VCaP (cell line): ENCODE results near the gene PCDH1.

Source experiments
- H3K27ac ChIP-seq: fragments of 450-650 bp; 2 replicates; pipeline ENCODE4 v1.5.1; 2017
- CTCF ChIP-seq: fragments of 450-650 bp; conservative IDR thresholded peaks from 2 replicates; pipeline ENCODE4 v1.5.1; 2017; ENCODE audit warnings: mild to moderate bottlenecking, moderate library complexity

PCDH1 gene

GRCh38 chr5:141858079-141858765, 20.0 kb downstream of the PCDH1 start:
- H3K27ac ChIP-seq: peak overlapping the region; percentile 26; the same call in 1 of the 2 replicates
- TF ChIP-seq CTCF: no peak

DNA sequence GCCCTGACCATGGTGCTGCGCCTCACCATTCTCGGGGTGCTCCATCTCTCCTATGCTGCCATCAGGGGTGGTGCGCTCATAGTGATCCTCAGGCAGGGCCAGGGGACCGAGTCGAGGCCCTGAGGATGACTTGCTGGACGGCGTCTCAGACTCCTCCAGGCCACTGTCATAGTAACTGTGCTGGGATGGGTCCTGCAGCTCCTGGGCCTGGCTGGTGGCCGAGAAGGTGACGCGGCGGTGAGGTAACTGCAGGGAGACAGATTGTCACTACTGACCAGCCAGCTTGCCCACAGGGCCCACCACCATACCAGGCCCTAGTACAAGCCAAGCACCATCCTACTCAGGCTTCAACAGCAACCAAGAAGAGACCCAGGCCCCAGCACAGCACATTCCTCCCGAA, 21.0 kb downstream of the PCDH1 start:
- TF ChIP-seq CTCF: no peak
- no peak overlapping the region for H3K27ac ChIP-seq

- H3K27ac ChIP-seq: no peak overlapping the region; the same call in 1 of the 2 replicates
Observed at GRCh38 chr5:141856037-141856790, 22.0 kb downstream of the PCDH1 start.

DNA sequence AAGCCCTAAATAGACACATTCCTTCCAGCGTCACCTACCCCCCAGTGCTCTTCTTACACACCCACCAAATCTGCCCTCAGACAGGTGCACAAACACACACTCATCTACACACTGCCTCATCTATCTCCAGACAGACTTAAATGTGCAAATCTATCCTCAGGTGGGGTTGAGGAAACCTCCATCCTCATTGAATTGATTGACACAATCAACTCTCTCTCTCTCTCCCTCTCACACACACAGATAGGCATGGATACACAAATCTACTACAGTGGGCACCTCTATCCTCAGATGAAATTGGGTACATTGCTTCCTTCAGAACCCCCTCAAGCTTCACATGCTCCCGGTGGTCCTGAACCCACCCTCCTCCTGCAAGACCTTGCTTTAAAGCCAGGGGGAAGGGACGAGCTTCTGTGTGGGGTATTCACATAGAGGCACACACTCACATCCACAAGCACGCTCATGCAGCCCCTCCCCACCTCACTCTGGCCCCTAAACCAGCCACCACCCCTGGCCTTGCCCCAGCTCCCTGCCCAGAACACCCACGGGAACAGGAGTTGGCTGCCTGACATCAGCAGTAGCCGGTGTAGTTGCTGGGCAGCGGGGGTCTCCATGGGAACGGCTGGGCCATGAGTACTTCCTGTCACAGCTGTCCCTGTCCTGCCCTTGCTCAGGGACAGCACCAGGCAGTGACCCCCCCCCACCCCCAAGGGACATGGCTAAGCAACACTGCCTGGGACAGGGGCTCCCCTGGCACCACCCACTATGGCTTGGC, 22.8 kb downstream of the PCDH1 start:
- no peak for TF ChIP-seq CTCF
- no peak overlapping the region; the same call in 1 of the 2 replicates for H3K27ac ChIP-seq

More at GRCh38 chr5:141856037-141856790, 22.0 kb downstream of the PCDH1 start:
- TF ChIP-seq CTCF: no peak

DNA sequence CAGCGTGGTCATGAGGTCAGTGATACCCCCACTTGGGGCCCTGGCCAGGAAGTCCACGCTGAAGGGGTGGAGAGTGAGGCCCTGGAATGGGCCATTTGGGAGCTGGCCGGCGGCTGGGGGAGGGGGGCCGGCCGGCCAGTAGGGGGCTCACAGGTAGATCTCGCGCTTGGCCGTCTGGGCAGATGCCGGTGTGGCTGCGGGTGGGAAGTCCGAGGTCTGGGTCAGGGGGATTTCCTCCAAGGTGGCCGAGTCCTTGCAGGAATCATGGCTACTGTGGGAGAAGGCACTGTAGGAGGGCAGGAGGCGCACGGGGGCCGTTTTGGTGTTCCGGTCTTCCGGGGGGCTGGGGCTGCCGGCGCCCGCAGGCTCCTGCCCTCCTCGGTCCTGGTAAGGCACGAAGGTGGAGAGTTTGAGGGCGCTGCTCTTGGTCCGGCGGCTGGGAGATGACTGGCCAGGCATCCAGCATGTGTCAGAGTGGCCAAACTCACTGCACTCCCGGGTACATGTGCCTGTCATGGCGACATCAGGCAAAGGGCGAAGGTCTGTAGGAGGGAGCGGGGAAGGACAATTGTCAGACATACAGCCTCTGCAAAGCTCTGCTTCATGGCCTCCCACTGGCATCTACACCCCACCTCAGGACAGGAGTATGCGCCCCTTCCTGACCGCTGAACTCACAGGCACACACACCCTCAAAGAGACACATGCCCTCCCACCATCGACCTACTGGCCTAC, 24.1 kb downstream of the PCDH1 start:
- no peak for TF ChIP-seq CTCF
- no peak overlapping the region for H3K27ac ChIP-seq

DNA sequence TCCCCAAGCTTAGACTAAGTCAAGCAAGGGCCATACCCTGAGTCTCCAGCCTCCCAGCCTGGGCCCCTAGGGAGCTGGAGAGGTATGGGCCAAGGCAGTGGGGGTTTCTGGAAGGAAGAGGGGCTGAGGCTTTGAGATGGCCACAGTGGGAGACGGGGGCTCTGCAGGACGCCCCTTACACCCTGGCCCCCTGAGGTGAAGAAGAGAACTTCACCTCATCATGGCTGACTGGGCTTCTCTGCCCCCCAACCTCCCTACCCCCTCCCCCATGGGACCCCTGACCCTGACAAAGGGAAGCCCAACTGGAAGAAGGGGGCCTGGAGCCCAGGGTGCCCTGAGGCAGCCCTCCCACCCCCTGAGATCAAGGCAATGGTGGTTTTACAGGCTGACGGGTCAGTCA, 25.8 kb downstream of the PCDH1 start:
- no peak overlapping the region for H3K27ac ChIP-seq
- no peak for TF ChIP-seq CTCF
